ENCODE measurements around the gene APRT. TPM values are rescaled to one million over a fixed set of nuclear protein-coding genes. Genes with fewer than 3 reads are reported as not detected.

Gene APRT
- total RNA-seq, 4 donors from 2014 or later = 74.8 to 135 (median 101) TPM

- no peak for TF ChIP-seq CTCF (IDR thresholded peaks at IDR 0.05; ENCODE audit: low read depth)
Observed at GRCh38 chr16:88847654-88848053, 35.9 kb upstream of the APRT start.

- TF ChIP-seq CTCF (IDR thresholded peaks at IDR 0.05; ENCODE audit: low read depth) = no peak
Observed at GRCh38 chr16:88846088-88846487, 34.4 kb upstream of the APRT start.

GRCh38 chr16:88844419-88845036 lies 32.8 kb upstream of the APRT start:
- no peak for TF ChIP-seq CTCF (IDR thresholded peaks at IDR 0.05; ENCODE audit: low read depth)

- TF ChIP-seq CTCF (IDR thresholded peaks at IDR 0.05; ENCODE audit: low read depth) = no peak
Observed at GRCh38 chr16:88843256-88843655, 31.5 kb upstream of the APRT start.

GRCh38 chr16:88842806-88843205 lies 31.1 kb upstream of the APRT start:
- no peak for TF ChIP-seq CTCF (IDR thresholded peaks at IDR 0.05; ENCODE audit: low read depth)

GRCh38 chr16:88842308-88842756 lies 30.6 kb upstream of the APRT start:
- TF ChIP-seq CTCF (IDR thresholded peaks at IDR 0.05; ENCODE audit: low read depth) = no peak

GRCh38 chr16:88841521-88842307 lies 30.0 kb upstream of the APRT start:
- TF ChIP-seq CTCF (IDR thresholded peaks at IDR 0.05; ENCODE audit: low read depth) = no peak

Data from subcutaneous adipose tissue (tissue), 4 donors.